OCI-LY3 (cell line): ENCODE measurements around the gene PRRT1.

Experiments used
- CTCF ChIP-seq: fragments of 200-600, 300-600 bp; sonication (generic); IDR thresholded peaks from 2 replicates; pipeline ENCODE4 v1.5.1; 2014; ENCODE audit warnings: antibody characterized with exemption, low read length, low read depth
- EZH2phosphoT487 ChIP-seq: fragments of 200-600 bp; shearing (Covaris generic); IDR thresholded peaks from 2 replicates; pipeline ENCODE4 v1.6.1; 2018; ENCODE audit warnings: antibody characterized with exemption, mixed run types, low read depth

GRCh38 chr6:32115623-32116022 is 36.1 kb downstream of the PRRT1 start:
- no peak for TF ChIP-seq CTCF
- TF ChIP-seq EZH2phosphoT487, result no peak
